ENCODE measurements around the gene TAS2R5.

The TAS2R5 gene

GRCh38 chr7:141838581-141838980 lies 48.6 kb downstream of the TAS2R5 start:
- Histone ChIP-seq H4K91ac (ENCODE audit: low read depth, low read length, poor library complexity) (no peak overlapping the region), H2AK5ac (ENCODE audit: low read depth, low read length) (no peak overlapping the region), H3K4ac (ENCODE audit: low read length) (no peak overlapping the region), H3K27ac (replicated peaks; ENCODE audit: low read length) (no peak overlapping the region), H3K23ac (ENCODE audit: low read depth, low read length, poor library complexity) (no peak overlapping the region), H3K79me1 (ENCODE audit: low read depth, low read length) (no peaks in the 10 kb centered on the region), H3K4me1 (ENCODE audit: control insufficient read depth in 2 of 2, insufficient read depth in 1 of 2, low read depth in 1 of 2, low read length in 2 of 2) (no peaks in the 10 kb centered on the region), H4K8ac (ENCODE audit: low read depth, low read length) (no peak overlapping the region), H3K14ac (ENCODE audit: low read length) (no peak overlapping the region), H2BK12ac (ENCODE audit: low read length) (no peak overlapping the region), H2BK120ac (ENCODE audit: low read depth, low read length) (no peak overlapping the region), H2BK5ac (ENCODE audit: low read length) (no peak overlapping the region), H3K9me3 (replicated peaks in 1 of 2; ENCODE audit: control insufficient read depth in 2 of 2, insufficient read depth in 1 of 2, low read depth in 1 of 2, low read length in 2 of 2) (no peaks in the 10 kb centered on the region), H3K27me3 (ENCODE audit: control insufficient read depth in 3 of 3, insufficient read depth in 3 of 3, low read depth in 1 of 3, low read length in 3 of 3) (no peaks in the 10 kb centered on the region), H3K36me3 (replicated peaks in 1 of 2; ENCODE audit: control insufficient read depth in 2 of 2, insufficient read depth in 2 of 2, low read length in 2 of 2) (no peaks in the 10 kb centered on the region), H3K18ac (ENCODE audit: low read length) (no peak overlapping the region), H3K4me3 (ENCODE audit: low read length in 2 of 2) (no peak overlapping the region), H2AFZ (ENCODE audit: low read length) (no peak overlapping the region), H2BK15ac (ENCODE audit: low read length) (no peak overlapping the region), H3K4me2 (ENCODE audit: insufficient read depth, low read length, poor library complexity, severe bottlenecking) (no peak overlapping the region), H3K9ac (ENCODE audit: low read depth, low read length, poor library complexity) (no peak overlapping the region)
- WGBS, 2 donors (ENCODE audit: extremely low coverage in 2 of 2, insufficient read length in 2 of 2, insufficient replicate concordance in 1 of 2): no CpG with 5 or more reads among the region's 1 CpG
- no peak for DNase-seq (ENCODE audit: low spot score)

DNA sequence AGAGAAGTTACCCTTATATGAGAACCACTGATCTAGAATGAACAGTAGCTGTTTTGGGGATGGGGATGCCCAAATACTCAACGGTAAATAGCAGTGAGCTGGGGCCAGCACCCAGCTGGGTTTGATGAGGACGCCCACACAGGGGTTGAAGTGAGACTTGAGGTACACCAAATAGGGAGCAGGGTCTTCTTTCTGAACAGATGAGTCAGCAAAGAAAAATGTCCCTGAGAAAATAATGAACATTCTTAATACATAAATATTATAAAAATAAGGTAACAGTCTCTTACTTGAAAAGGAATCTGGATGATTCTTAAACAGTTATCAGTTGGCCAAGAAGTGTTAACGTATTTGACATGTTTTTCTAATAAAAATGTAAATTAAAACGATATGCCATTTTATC lies 49.2 kb downstream of the TAS2R5 start:
- no peak overlapping the region for H3K23ac ChIP-seq (ENCODE audit: low read depth, low read length, poor library complexity)
- no CpG with 5 or more reads among the region's 4 CpGs for WGBS, 2 donors (ENCODE audit: extremely low coverage in 2 of 2, insufficient read length in 2 of 2, insufficient replicate concordance in 1 of 2)

DNA sequence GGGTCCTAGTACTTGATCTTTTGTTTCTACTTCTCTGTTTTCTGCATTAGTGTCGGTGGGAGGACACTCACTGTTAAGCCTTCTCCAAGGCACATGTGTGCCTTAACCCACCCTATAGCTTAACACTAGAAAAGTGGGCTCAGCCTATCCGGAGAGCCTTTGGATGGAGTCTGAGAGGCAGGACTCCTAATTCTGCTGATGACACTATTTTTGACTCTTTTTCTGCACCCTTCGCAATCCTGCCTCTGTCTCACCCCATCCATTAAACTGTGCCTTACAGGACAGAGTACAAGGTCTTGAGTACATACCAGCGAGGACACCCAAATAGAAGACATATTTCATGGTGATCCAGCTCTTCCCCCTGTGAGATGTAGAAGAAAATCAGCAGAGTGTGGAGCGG lies 50.7 kb downstream of the TAS2R5 start:
- no peak overlapping the region for H2BK12ac ChIP-seq (ENCODE audit: low read length)
- H2BK120ac ChIP-seq (ENCODE audit: low read depth, low read length): no peak overlapping the region
- no CpG with 5 or more reads among the region's 5 CpGs for WGBS, 2 donors (ENCODE audit: extremely low coverage in 2 of 2, insufficient read length in 2 of 2, insufficient replicate concordance in 1 of 2)
- H4K91ac ChIP-seq (ENCODE audit: low read depth, low read length, poor library complexity): no peak overlapping the region
- no peaks in the 10 kb centered on the region for H3K36me3 ChIP-seq (replicated peaks in 1 of 2; ENCODE audit: control insufficient read depth in 2 of 2, insufficient read depth in 2 of 2, low read length in 2 of 2)
- H2AK5ac ChIP-seq (ENCODE audit: low read depth, low read length): no peak overlapping the region
- no peak overlapping the region for H3K9ac ChIP-seq (ENCODE audit: low read depth, low read length, poor library complexity)
- no peak overlapping the region for H2BK5ac ChIP-seq (ENCODE audit: low read length)
- no peak overlapping the region for H2BK15ac ChIP-seq (ENCODE audit: low read length)
- no peak overlapping the region for H3K4me3 ChIP-seq (ENCODE audit: low read length in 2 of 2)
- H3K27ac ChIP-seq (replicated peaks; ENCODE audit: low read length): no peak overlapping the region
- no peak overlapping the region for H4K8ac ChIP-seq (ENCODE audit: low read depth, low read length)
- no peak overlapping the region for H3K14ac ChIP-seq (ENCODE audit: low read length)
- no peaks in the 10 kb centered on the region for H3K27me3 ChIP-seq (ENCODE audit: control insufficient read depth in 3 of 3, insufficient read depth in 3 of 3, low read depth in 1 of 3, low read length in 3 of 3)
- H3K79me1 ChIP-seq (ENCODE audit: low read depth, low read length): no peaks in the 10 kb centered on the region
- no peaks in the 10 kb centered on the region for H3K9me3 ChIP-seq (replicated peaks in 1 of 2; ENCODE audit: control insufficient read depth in 2 of 2, insufficient read depth in 1 of 2, low read depth in 1 of 2, low read length in 2 of 2)
- no peaks in the 10 kb centered on the region for H3K4me1 ChIP-seq (ENCODE audit: control insufficient read depth in 2 of 2, insufficient read depth in 1 of 2, low read depth in 1 of 2, low read length in 2 of 2)
- H3K4ac ChIP-seq (ENCODE audit: low read length): no peak overlapping the region
- no peak overlapping the region for H3K4me2 ChIP-seq (ENCODE audit: insufficient read depth, low read length, poor library complexity, severe bottlenecking)
- no peak for DNase-seq (ENCODE audit: low spot score)
- H2AFZ ChIP-seq (ENCODE audit: low read length): no peak overlapping the region
- H3K18ac ChIP-seq (ENCODE audit: low read length): no peak overlapping the region
- H3K23ac ChIP-seq (ENCODE audit: low read depth, low read length, poor library complexity): no peak overlapping the region

More for the DNA sequence above, 49.2 kb downstream of the TAS2R5 start:
- no peaks in the 10 kb centered on the region for H3K4me1 ChIP-seq (ENCODE audit: control insufficient read depth in 2 of 2, insufficient read depth in 1 of 2, low read depth in 1 of 2, low read length in 2 of 2)
- no peak overlapping the region for H3K9ac ChIP-seq (ENCODE audit: low read depth, low read length, poor library complexity)
- no peak overlapping the region for H2BK5ac ChIP-seq (ENCODE audit: low read length)
- no peak overlapping the region for H3K4ac ChIP-seq (ENCODE audit: low read length)
- no peak overlapping the region for H4K8ac ChIP-seq (ENCODE audit: low read depth, low read length)
- no peak overlapping the region for H3K14ac ChIP-seq (ENCODE audit: low read length)
- H3K4me2 ChIP-seq (ENCODE audit: insufficient read depth, low read length, poor library complexity, severe bottlenecking): no peak overlapping the region
- H2AK5ac ChIP-seq (ENCODE audit: low read depth, low read length): no peak overlapping the region
- no peak overlapping the region for H4K91ac ChIP-seq (ENCODE audit: low read depth, low read length, poor library complexity)
- no peak overlapping the region for H2AFZ ChIP-seq (ENCODE audit: low read length)
- H3K27me3 ChIP-seq (ENCODE audit: control insufficient read depth in 3 of 3, insufficient read depth in 3 of 3, low read depth in 1 of 3, low read length in 3 of 3): no peaks in the 10 kb centered on the region
- no peak overlapping the region for H2BK120ac ChIP-seq (ENCODE audit: low read depth, low read length)
- H2BK15ac ChIP-seq (ENCODE audit: low read length): no peak overlapping the region
- H3K4me3 ChIP-seq (ENCODE audit: low read length in 2 of 2): no peak overlapping the region
- H2BK12ac ChIP-seq (ENCODE audit: low read length): no peak overlapping the region
- H3K9me3 ChIP-seq (replicated peaks in 1 of 2; ENCODE audit: control insufficient read depth in 2 of 2, insufficient read depth in 1 of 2, low read depth in 1 of 2, low read length in 2 of 2): no peaks in the 10 kb centered on the region
- H3K18ac ChIP-seq (ENCODE audit: low read length): no peak overlapping the region
- H3K36me3 ChIP-seq (replicated peaks in 1 of 2; ENCODE audit: control insufficient read depth in 2 of 2, insufficient read depth in 2 of 2, low read length in 2 of 2): no peaks in the 10 kb centered on the region
- no peaks in the 10 kb centered on the region for H3K79me1 ChIP-seq (ENCODE audit: low read depth, low read length)
- no peak overlapping the region for H3K27ac ChIP-seq (replicated peaks; ENCODE audit: low read length)
- no peak for DNase-seq (ENCODE audit: low spot score)
